K562 (cell line): ENCODE measurements around the gene VEGFB. TPM values are rescaled to one million over a fixed set of nuclear protein-coding genes. Genes with fewer than 3 reads are reported as not detected.
A peak's percentile ranks its signal among the peaks of the same experiment; 100 is the strongest.

Source experiments
- BCL6 ChIP-seq: fragments of 250-450 bp; sonication (Bioruptor Pico); IDR thresholded peaks from 2 replicates; pipeline ENCODE4 v1.4.0; 2020
- ELF1 ChIP-seq: fragments of 200-800 bp; sonication (Bioruptor generic); IDR thresholded peaks from 2 replicates; pipeline ENCODE4 v1.6.1; 2016; ENCODE audit warnings: missing genetic modification characterization, missing compliant biosample characterization
- HDAC8 ChIP-seq: fragments of 450-650 bp; IDR thresholded peaks from 2 replicates; pipeline ENCODE4 v1.6.1; 2016; ENCODE audit warnings: mild to moderate bottlenecking, missing genetic modification characterization, moderate library complexity, missing compliant biosample characterization
- JUNB ChIP-seq: fragments of 450-650 bp; formaldehyde crosslinking; conservative IDR thresholded peaks from 2 replicates; pipeline ENCODE4 v1.4.0; 2020; ENCODE audit warnings: mild to moderate bottlenecking
- KDM1A ChIP-seq, 2 experiments: fragments of 450-650 bp; IDR thresholded peaks; 2 replicates each; pipeline ENCODE4 v1.6.1; 2016; ENCODE audit warnings: mild to moderate bottlenecking in 2 of 2
- MED1 ChIP-seq: sonication (generic); formaldehyde crosslinking; IDR thresholded peaks from 2 replicates; pipeline ENCODE4 v1.8.1; 2023; ENCODE audit warnings: missing genetic modification reagents, borderline replicate concordance
- MTA1 ChIP-seq: fragments of 450-650 bp; IDR thresholded peaks from 2 replicates; pipeline ENCODE4 v1.6.1; 2017; ENCODE audit warnings: borderline replicate concordance
- PCBP1 ChIP-seq: fragments of 200-400 bp; formaldehyde crosslinking; IDR thresholded peaks from 2 replicates; pipeline ENCODE4 v1.6.1; 2018; ENCODE audit warnings: mild to moderate bottlenecking, low read depth, low read length; ENCODE audit not compliant: poor library complexity, severe bottlenecking
- SMARCB1 ChIP-seq: IDR thresholded peaks from 2 replicates; pipeline ENCODE4 v1.6.1; 2011; ENCODE audit warnings: improper control_type of control experiment, low read depth; ENCODE audit not compliant: insufficient read length
- SUPT5H ChIP-seq: fragments of 450-650 bp; IDR thresholded peaks from 2 replicates; pipeline ENCODE4 v1.6.1; 2016
- ZC3H4 ChIP-seq: sonication (generic); formaldehyde crosslinking; IDR thresholded peaks from 2 replicates; pipeline ENCODE4 v1.9.0; 2021; ENCODE audit warnings: missing genetic modification reagents, borderline replicate concordance
- ZNF347 ChIP-seq: fragments of 450-650 bp; formaldehyde crosslinking; IDR thresholded peaks from 2 replicates; pipeline ENCODE4 v1.4.0; 2020; ENCODE audit warnings: low read depth, mild to moderate bottlenecking, moderate library complexity
- ZNF445 ChIP-seq: fragments of 250-450 bp; sonication (Bioruptor Pico); IDR thresholded peaks from 2 replicates; pipeline ENCODE4 v1.4.0; 2020; ENCODE audit warnings: low read depth, mild to moderate bottlenecking, moderate library complexity
- ZSCAN29 ChIP-seq: fragments of 450-650 bp; IDR thresholded peaks from 2 replicates; pipeline ENCODE4 v1.6.1; 2017
- polyA plus RNA-seq, 8 experiments: library from polyadenylated mRNA; depleted of rRNA in 4 of 8; stranded (reverse) in 5 of 8; unstranded in 3 of 8; fragments of >200 nt; fragmentation: Nextera tagmentation in 2 of 8; fragmentation: Illumina TruSeq in 1 of 8; extraction: Ambion mirVana in 2 of 8; extraction: Trizol in 1 of 8; gene quantifications; 2 replicates each; pipeline versions ENCODE4 v1.2.1 to v1.2.3, GENCODE V29; 2011 to 2014; ENCODE audit warnings: inconsistent platforms in 1 of 8, missing spikeins in 1 of 8
- total RNA-seq, 7 experiments: library from RNA; depleted of rRNA in 6 of 7; stranded (reverse); fragments of >200 nt in 6 of 7; fragmentation: Illumina TruSeq in 2 of 7; extraction: Trizol in 2 of 7; gene quantifications; 2 replicates each; pipeline versions ENCODE4 v1.2.1 to v1.2.3, GENCODE V29; 2011 to 2021; ENCODE audit warnings: low replicate concordance in 1 of 7
- TF ChIP-seq, protein P1 (sequence below), 2 experiments: fragments of 450-650 bp; IDR thresholded peaks; 2 replicates each; pipeline ENCODE4 v1.6.1; 2016
- TF ChIP-seq, protein P2 (sequence below): fragments of 450-650 bp; formaldehyde crosslinking; IDR thresholded peaks from 2 replicates; pipeline ENCODE4 v1.4.0; 2020; ENCODE audit warnings: mild to moderate bottlenecking, moderate library complexity
- TF ChIP-seq, protein P3 (sequence below): sonication (generic); formaldehyde crosslinking; IDR thresholded peaks from 2 replicates; pipeline ENCODE4 v1.8.0; 2022; ENCODE audit warnings: missing genetic modification reagents, mild to moderate bottlenecking, borderline replicate concordance
- TF ChIP-seq, protein P4 (sequence below): fragments of 450-650 bp; IDR thresholded peaks from 2 replicates; pipeline ENCODE4 v1.6.1; 2016; ENCODE audit warnings: antibody characterized with exemption
- TF ChIP-seq, protein P5 (sequence below): fragments of 250-450 bp; sonication (Bioruptor Pico); IDR thresholded peaks from 2 replicates; pipeline ENCODE4 v1.9.0; 2021; ENCODE audit warnings: mild to moderate bottlenecking
- TF ChIP-seq, protein P6 (sequence below): fragments of 450-650 bp; IDR thresholded peaks from one replicate; pipeline ENCODE4 v1.6.1; 2018; ENCODE audit warnings: mild to moderate bottlenecking, moderate library complexity; ENCODE audit not compliant: partially characterized antibody

VEGFB gene
- total and polyA plus RNA-seq, 9 of the 15 experiments (the other 6 are each of a cell fraction or from before 2014, with no cell fraction given): 11.0 to 83.4 (median 25.7) TPM

DNA sequence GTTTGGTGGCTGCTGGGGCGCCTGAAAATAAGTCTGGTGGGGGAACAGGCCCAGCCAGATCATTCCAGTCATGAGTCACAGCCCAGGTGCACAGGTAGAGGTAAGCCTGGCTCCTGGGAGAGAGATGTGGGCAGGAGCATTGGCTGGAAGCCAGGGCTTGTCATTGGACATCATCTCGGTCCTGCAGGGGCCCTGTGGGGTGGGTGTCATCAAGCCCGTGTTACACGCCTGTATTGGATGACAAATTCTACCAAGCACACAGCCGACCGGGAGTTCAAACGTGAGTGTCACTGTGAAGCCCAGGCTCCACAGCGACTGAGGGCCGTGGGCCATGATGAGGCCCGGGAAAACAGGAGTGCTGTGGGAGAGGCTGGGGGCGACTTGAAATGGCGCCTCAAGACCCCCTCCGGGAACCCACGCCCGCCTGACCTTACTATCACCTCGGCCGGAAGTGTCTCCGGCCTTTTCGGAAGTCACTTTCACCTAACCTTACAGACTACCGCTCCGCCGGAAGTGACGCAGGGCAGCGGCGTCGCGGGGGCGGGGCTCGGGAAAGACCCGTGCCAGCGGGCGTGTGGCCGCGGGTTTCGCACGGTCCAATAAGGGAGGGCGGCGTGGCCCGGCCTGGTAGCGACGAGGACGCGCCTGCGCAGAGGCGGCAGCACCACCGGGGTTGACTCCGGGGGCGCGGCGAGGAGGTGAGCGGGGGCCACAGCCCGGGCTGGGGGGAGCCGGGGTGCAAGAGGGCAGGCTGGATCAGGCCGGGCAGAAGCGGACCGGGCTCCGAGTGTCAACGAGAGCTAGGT, 6.3 kb downstream of the VEGFB start, which contains the start of gene FKBP2 (continued):
- TF ChIP-seq, protein P1, sequence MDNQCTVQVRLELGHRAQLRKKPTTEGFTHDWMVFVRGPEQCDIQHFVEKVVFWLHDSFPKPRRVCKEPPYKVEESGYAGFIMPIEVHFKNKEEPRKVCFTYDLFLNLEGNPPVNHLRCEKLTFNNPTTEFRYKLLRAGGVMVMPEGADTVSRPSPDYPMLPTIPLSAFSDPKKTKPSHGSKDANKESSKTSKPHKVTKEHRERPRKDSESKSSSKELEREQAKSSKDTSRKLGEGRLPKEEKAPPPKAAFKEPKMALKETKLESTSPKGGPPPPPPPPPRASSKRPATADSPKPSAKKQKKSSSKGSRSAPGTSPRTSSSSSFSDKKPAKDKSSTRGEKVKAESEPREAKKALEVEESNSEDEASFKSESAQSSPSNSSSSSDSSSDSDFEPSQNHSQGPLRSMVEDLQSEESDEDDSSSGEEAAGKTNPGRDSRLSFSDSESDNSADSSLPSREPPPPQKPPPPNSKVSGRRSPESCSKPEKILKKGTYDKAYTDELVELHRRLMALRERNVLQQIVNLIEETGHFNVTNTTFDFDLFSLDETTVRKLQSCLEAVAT (IDR thresholded peaks at IDR 0.05): peak; percentile 27 to 45; a peak in 2 of 4 replicates
- TF ChIP-seq, protein P2, sequence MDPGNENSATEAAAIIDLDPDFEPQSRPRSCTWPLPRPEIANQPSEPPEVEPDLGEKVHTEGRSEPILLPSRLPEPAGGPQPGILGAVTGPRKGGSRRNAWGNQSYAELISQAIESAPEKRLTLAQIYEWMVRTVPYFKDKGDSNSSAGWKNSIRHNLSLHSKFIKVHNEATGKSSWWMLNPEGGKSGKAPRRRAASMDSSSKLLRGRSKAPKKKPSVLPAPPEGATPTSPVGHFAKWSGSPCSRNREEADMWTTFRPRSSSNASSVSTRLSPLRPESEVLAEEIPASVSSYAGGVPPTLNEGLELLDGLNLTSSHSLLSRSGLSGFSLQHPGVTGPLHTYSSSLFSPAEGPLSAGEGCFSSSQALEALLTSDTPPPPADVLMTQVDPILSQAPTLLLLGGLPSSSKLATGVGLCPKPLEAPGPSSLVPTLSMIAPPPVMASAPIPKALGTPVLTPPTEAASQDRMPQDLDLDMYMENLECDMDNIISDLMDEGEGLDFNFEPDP (CRISPR knock-in tag): no peak
- no peak for TF ChIP-seq ZSCAN29
- TF ChIP-seq JUNB (CRISPR knock-in tag): 0 out of 2 replicates have a peak, but pooled peaks have one; percentile 48
- no peak for TF ChIP-seq HDAC8 (tag)
- TF ChIP-seq MTA1: no peak
- TF ChIP-seq KDM1A (IDR thresholded peaks at IDR 0.05): no peak
- TF ChIP-seq SUPT5H: peak; percentile 96
- TF ChIP-seq, protein P3, sequence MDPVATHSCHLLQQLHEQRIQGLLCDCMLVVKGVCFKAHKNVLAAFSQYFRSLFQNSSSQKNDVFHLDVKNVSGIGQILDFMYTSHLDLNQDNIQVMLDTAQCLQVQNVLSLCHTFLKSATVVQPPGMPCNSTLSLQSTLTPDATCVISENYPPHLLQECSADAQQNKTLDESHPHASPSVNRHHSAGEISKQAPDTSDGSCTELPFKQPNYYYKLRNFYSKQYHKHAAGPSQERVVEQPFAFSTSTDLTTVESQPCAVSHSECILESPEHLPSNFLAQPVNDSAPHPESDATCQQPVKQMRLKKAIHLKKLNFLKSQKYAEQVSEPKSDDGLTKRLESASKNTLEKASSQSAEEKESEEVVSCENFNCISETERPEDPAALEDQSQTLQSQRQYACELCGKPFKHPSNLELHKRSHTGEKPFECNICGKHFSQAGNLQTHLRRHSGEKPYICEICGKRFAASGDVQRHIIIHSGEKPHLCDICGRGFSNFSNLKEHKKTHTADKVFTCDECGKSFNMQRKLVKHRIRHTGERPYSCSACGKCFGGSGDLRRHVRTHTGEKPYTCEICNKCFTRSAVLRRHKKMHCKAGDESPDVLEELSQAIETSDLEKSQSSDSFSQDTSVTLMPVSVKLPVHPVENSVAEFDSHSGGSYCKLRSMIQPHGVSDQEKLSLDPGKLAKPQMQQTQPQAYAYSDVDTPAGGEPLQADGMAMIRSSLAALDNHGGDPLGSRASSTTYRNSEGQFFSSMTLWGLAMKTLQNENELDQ (CRISPR knock-in tag): no peak
- TF ChIP-seq, protein P4, sequence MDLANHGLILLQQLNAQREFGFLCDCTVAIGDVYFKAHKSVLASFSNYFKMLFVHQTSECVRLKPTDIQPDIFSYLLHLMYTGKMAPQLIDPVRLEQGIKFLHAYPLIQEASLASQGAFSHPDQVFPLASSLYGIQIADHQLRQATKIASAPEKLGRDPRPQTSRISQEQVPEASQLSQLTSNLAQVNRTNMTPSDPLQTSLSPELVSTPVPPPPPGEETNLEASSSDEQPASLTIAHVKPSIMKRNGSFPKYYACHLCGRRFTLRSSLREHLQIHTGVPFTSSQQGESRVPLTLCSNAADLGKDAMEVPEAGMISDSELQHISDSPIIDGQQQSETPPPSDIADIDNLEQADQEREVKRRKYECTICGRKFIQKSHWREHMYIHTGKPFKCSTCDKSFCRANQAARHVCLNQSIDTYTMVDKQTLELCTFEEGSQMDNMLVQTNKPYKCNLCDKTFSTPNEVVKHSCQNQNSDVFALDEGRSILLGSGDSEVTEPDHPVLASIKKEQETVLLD: peak; percentile 28; the same call in 1 of the 2 replicates
- TF ChIP-seq, protein P5, sequence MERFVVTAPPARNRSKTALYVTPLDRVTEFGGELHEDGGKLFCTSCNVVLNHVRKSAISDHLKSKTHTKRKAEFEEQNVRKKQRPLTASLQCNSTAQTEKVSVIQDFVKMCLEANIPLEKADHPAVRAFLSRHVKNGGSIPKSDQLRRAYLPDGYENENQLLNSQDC: no peak
- no peak for TF ChIP-seq PCBP1
- no peak for TF ChIP-seq ZNF347 (CRISPR knock-in tag)
- TF ChIP-seq BCL6 (CRISPR knock-in tag): no peak
- no peak for TF ChIP-seq MED1 (CRISPR knock-in tag)
- no peak for TF ChIP-seq SMARCB1
- TF ChIP-seq ZC3H4 (CRISPR knock-in tag): peak; percentile 93
- TF ChIP-seq, protein P6, sequence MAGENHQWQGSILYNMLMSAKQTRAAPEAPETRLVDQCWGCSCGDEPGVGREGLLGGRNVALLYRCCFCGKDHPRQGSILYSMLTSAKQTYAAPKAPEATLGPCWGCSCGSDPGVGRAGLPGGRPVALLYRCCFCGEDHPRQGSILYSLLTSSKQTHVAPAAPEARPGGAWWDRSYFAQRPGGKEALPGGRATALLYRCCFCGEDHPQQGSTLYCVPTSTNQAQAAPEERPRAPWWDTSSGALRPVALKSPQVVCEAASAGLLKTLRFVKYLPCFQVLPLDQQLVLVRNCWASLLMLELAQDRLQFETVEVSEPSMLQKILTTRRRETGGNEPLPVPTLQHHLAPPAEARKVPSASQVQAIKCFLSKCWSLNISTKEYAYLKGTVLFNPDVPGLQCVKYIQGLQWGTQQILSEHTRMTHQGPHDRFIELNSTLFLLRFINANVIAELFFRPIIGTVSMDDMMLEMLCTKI: no peak
- TF ChIP-seq ELF1 (tag): peak; percentile 76
- no peak for TF ChIP-seq ZNF445 (CRISPR knock-in tag)
